ENCODE data around the gene GTF3C1. TPM values are rescaled to one million over a fixed set of nuclear protein-coding genes. Genes with fewer than 3 reads are reported as not detected.

Gene GTF3C1
- total RNA-seq, 1 experiment from 2014 or later = 97.5 TPM

DNA sequence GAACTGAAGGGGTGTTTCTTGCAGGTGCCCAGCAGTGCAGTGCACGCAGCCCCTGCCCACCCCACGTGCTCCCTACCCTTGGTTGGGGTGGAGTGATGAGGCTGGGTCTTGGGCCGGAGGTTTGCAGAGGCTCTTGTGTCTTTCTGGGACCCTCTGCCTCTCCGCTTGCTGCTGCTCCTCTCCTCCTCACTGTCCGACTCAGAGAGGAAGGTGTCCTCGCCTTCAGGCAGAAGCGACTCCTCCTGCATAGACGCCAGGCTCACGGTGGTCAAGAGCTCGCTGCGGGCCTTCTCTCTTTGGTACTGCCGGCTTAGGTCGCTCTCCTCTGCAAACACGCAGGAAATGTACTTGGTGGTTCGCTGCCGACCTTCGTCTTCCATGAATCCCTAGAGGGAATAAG, 42.9 kb downstream of the GTF3C1 start:
- Histone ChIP-seq H3K36me3 (ENCODE audit: low read depth, low read length) (peaks cover 20% of the 10 kb centered on the region; the same call in 1 of the 2 replicates), H3K4me1 (ENCODE audit: insufficient read depth, low read length) (no peaks in the 10 kb centered on the region), H3K27me3 (ENCODE audit: low read length) (no peaks in the 10 kb centered on the region), H2AFZ (ENCODE audit: low read length) (no peak overlapping the region), H3K9ac (ENCODE audit: low read length) (no peak overlapping the region), H3K27ac (ENCODE audit: low read length) (no peak overlapping the region), H3K9me2 (replicated peaks; ENCODE audit: low read length) (no peaks in the 10 kb centered on the region), H3K4me2 (ENCODE audit: low read length) (no peak overlapping the region), H3K9me3 (ENCODE audit: low read length) (no peaks in the 10 kb centered on the region), H4K20me1 (ENCODE audit: low read length) (0 out of 2 replicates have a peak, but pooled peaks cover 3% of the 10 kb centered on the region), H3F3A (ENCODE audit: low read length, unreplicated experiment) (no peaks in the 10 kb centered on the region), H3K79me2 (ENCODE audit: low read length) (no peaks in the 10 kb centered on the region), H3K4me3 (ENCODE audit: low read length) (no peak overlapping the region)
- POLR2A ChIA-PET (ENCODE audit: unreplicated experiment) = no interaction called here
- ATAC-seq = no peak
- no peak for DNase-seq
- BruUV-seq (replicated peaks) = no TSS peak
- TF ChIP-seq, protein P1, sequence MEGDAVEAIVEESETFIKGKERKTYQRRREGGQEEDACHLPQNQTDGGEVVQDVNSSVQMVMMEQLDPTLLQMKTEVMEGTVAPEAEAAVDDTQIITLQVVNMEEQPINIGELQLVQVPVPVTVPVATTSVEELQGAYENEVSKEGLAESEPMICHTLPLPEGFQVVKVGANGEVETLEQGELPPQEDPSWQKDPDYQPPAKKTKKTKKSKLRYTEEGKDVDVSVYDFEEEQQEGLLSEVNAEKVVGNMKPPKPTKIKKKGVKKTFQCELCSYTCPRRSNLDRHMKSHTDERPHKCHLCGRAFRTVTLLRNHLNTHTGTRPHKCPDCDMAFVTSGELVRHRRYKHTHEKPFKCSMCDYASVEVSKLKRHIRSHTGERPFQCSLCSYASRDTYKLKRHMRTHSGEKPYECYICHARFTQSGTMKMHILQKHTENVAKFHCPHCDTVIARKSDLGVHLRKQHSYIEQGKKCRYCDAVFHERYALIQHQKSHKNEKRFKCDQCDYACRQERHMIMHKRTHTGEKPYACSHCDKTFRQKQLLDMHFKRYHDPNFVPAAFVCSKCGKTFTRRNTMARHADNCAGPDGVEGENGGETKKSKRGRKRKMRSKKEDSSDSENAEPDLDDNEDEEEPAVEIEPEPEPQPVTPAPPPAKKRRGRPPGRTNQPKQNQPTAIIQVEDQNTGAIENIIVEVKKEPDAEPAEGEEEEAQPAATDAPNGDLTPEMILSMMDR (conservative IDR thresholded peaks at IDR 0.05; ENCODE audit: low read depth, low read length) = no peak
- no peak for TF ChIP-seq EZH2phosphoT487 (IDR thresholded peaks at IDR 0.05; ENCODE audit: borderline replicate concordance, low read length)
- TF ChIP-seq EZH2 (IDR thresholded peaks at IDR 0.05; ENCODE audit: low read length, unreplicated experiment) = no peak
- CTCF ChIA-PET = no interaction called here
- intact Hi-C loops (cut with micrococcal nuclease) = no loop called here

DNA sequence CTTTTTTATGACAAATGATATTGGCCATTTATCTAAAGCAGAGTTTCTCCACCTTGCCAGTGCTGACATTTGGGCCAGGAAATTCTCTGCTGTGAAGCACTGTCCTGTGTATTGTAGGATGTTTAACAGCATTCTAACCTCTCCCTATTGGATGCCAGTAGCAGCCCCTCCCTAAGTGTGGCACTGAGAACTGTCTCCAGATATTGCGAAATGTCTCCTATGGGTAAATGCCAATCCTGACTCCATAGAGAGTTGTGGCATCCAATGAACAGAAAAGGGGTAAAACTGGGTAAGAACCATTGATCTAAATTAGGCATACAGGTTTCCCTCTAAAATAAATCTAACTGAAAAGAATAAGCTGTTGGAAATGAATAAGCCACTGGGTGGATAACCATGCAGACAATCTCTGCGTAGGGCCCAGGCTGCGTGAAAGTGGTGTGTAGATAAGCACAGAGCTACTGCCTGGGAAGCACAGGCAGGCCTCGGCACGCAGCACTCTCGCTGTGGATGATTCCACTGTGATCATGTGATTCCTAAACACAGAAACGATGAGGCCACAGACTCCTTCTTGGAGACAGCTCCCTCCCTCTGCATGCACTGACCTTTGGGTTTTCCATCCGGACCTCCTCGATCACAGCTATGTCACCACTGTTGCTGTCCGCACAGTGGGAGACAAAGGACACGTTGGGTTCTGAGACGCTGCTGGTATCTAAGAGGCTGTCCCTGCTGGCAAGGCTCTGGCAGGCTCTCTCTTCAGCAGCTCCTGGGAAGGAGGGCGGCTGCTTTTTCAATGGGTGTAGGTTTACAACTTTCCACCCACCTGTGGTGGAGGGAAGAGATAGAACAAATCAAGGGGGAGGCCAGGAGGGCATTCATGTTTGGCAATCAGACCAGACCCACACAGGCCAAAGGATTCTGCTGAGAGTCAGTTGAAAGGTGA, 44.1 kb downstream of the GTF3C1 start:
- ChIA-PET POLR2A (ENCODE audit: unreplicated experiment) (no interaction called here), CTCF (no interaction called here)
- H3K79me2 ChIP-seq (ENCODE audit: low read length) = no peaks in the 10 kb centered on the region
- no peak overlapping the region for H3K4me2 ChIP-seq (ENCODE audit: low read length)
- no peaks in the 10 kb centered on the region for H3K9me3 ChIP-seq (ENCODE audit: low read length)
- intact Hi-C loops (cut with micrococcal nuclease) = no loop called here
- H3K9me2 ChIP-seq (replicated peaks; ENCODE audit: low read length) = no peaks in the 10 kb centered on the region
- TF ChIP-seq EZH2phosphoT487 (IDR thresholded peaks at IDR 0.05; ENCODE audit: borderline replicate concordance, low read length) = no peak
- no peak for TF ChIP-seq EZH2 (IDR thresholded peaks at IDR 0.05; ENCODE audit: low read length, unreplicated experiment)
- TF ChIP-seq, protein P1 (conservative IDR thresholded peaks at IDR 0.05; ENCODE audit: low read depth, low read length) = no peak
- no peak overlapping the region for H2AFZ ChIP-seq (ENCODE audit: low read length)
- BruUV-seq (replicated peaks) = no TSS peak
- DNase-seq (no peak), ATAC-seq (no peak)
- no peaks in the 10 kb centered on the region for H3K4me1 ChIP-seq (ENCODE audit: insufficient read depth, low read length)
- no peaks in the 10 kb centered on the region for H3K27me3 ChIP-seq (ENCODE audit: low read length)
- no peaks in the 10 kb centered on the region for H3F3A ChIP-seq (ENCODE audit: low read length, unreplicated experiment)
- no peak overlapping the region for H3K27ac ChIP-seq (ENCODE audit: low read length)
- H3K9ac ChIP-seq (ENCODE audit: low read length) = no peak overlapping the region
- no peak overlapping the region for H3K4me3 ChIP-seq (ENCODE audit: low read length)
- 0 out of 2 replicates have a peak, but pooled peaks cover 3% of the 10 kb centered on the region for H4K20me1 ChIP-seq (ENCODE audit: low read length)
- H3K36me3 ChIP-seq (ENCODE audit: low read depth, low read length) = peaks cover 20% of the 10 kb centered on the region; the same call in 1 of the 2 replicates

DNA sequence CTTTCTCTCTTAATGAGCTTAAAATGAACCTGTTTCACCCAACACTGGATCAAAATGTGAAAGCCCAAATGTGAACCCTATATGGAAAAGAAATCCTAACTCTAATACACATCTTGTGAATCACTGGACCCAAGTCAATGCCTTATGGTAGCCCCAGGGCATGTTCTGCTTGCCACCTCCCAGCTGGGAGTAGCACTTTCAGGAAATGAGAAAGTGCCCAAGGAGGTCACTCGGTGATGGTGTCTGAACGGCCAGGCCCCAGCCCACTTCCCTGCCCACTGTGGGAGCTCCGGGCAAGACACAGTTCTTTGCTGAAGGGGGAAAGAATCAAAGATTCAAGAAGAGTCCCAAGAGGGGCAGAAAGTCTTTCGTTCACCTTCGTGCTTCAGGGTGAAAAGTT, 46.1 kb downstream of the GTF3C1 start:
- Histone ChIP-seq H4K20me1 (ENCODE audit: low read length) (0 out of 2 replicates have a peak, but pooled peaks cover 3% of the 10 kb centered on the region), H3K36me3 (ENCODE audit: low read depth, low read length) (peaks cover 20% of the 10 kb centered on the region; the same call in 1 of the 2 replicates), H3K27ac (ENCODE audit: low read length) (no peak overlapping the region), H3K79me2 (ENCODE audit: low read length) (no peaks in the 10 kb centered on the region), H3K27me3 (ENCODE audit: low read length) (no peaks in the 10 kb centered on the region), H3K4me3 (ENCODE audit: low read length) (no peak overlapping the region), H3K9ac (ENCODE audit: low read length) (no peak overlapping the region), H3K4me1 (ENCODE audit: insufficient read depth, low read length) (no peaks in the 10 kb centered on the region), H3K9me3 (ENCODE audit: low read length) (no peaks in the 10 kb centered on the region), H3F3A (ENCODE audit: low read length, unreplicated experiment) (no peaks in the 10 kb centered on the region), H3K4me2 (ENCODE audit: low read length) (no peak overlapping the region), H2AFZ (ENCODE audit: low read length) (no peak overlapping the region), H3K9me2 (replicated peaks; ENCODE audit: low read length) (no peaks in the 10 kb centered on the region)
- intact Hi-C loops (cut with micrococcal nuclease) = no loop called here
- no TSS peak for BruUV-seq (replicated peaks)
- ChIA-PET POLR2A (ENCODE audit: unreplicated experiment) (no interaction called here), CTCF (no interaction called here)
- no peak for DNase-seq
- no peak for ATAC-seq
- no peak for TF ChIP-seq EZH2 (IDR thresholded peaks at IDR 0.05; ENCODE audit: low read length, unreplicated experiment)
- no peak for TF ChIP-seq EZH2phosphoT487 (IDR thresholded peaks at IDR 0.05; ENCODE audit: borderline replicate concordance, low read length)
- TF ChIP-seq, protein P1 (conservative IDR thresholded peaks at IDR 0.05; ENCODE audit: low read depth, low read length) = no peak
